IMR-90 (cell line): ENCODE measurements around the gene CD81. TPM values are rescaled to one million over a fixed set of nuclear protein-coding genes. Genes with fewer than 3 reads are reported as not detected.

ENCODE experiments used
- ATAC-seq: fragments of 200-7000 bp; cut with Tn5 transposase; 2 replicates; pipeline ENCODE4 v1.9.1; 2020; ENCODE audit warnings: low read depth, mild to moderate bottlenecking, moderate library complexity
- BruUV-seq: library from RNA; stranded (reverse); fragments of 400-500 nt; replicated peaks from 2 replicates; lab custom pipeline; 2021; lab: Mats Ljungman, UMichigan
- CTCF ChIA-PET: fragments of 300-600 bp; formaldehyde crosslinking; extraction: SDS; loops from one replicate; lab custom pipeline; 2021; ENCODE audit warnings: antibody characterized with exemption; lab: Yijun Ruan, JAX
- POLR2A ChIA-PET: fragments of 300-600 bp; sonication (Branson Sonifier 250); formaldehyde crosslinking; loops from one replicate; lab custom pipeline; 2022; ENCODE audit warnings: antibody characterized with exemption; ENCODE audit not compliant: unreplicated experiment; lab: Charles Lee
- DNase-seq: peaks from one replicate; pipeline ENCODE4 v3.0.0; 2013
- H2AFZ ChIP-seq: replicated peaks from 2 replicates; pipeline ENCODE3; 2013; ENCODE audit warnings: low read length, mild to moderate bottlenecking; ENCODE audit not compliant: poor library complexity
- H2AK5ac ChIP-seq: 2 replicates; pipeline ENCODE4 v1.6.1; 2013; ENCODE audit warnings: low read depth, low read length, inconsistent platforms
- H2AK9ac ChIP-seq: replicated peaks from 2 replicates; pipeline ENCODE3; 2013; ENCODE audit warnings: mild to moderate bottlenecking, low read depth, low read length, moderate library complexity; ENCODE audit not compliant: poor library complexity
- H2BK120ac ChIP-seq: 2 replicates; pipeline ENCODE4 v1.6.1; 2013; ENCODE audit warnings: low read depth, low read length, inconsistent platforms
- H2BK15ac ChIP-seq: 3 replicates; pipeline ENCODE4 v1.6.1; 2013; ENCODE audit warnings: low read depth, low read length, inconsistent platforms
- H2BK20ac ChIP-seq: 2 replicates; pipeline ENCODE4 v1.6.1; 2013; ENCODE audit warnings: low read depth, mild to moderate bottlenecking, inconsistent platforms, low read length, moderate library complexity
- H2BK5ac ChIP-seq: 2 replicates; pipeline ENCODE4 v1.6.1; 2013; ENCODE audit warnings: mild to moderate bottlenecking, low read depth, low read length, inconsistent platforms; ENCODE audit not compliant: poor library complexity, severe bottlenecking
- H3K14ac ChIP-seq: replicated peaks from 2 replicates; pipeline ENCODE4 v1.6.1; 2013; ENCODE audit warnings: low read depth, low read length, inconsistent platforms
- H3K18ac ChIP-seq: 2 replicates; pipeline ENCODE4 v1.6.1; 2013; ENCODE audit warnings: low read depth, low read length, control low read depth
- H3K23ac ChIP-seq: 2 replicates; pipeline ENCODE4 v1.6.1; 2013; ENCODE audit warnings: low read depth, low read length, inconsistent platforms
- H3K27ac ChIP-seq: 2 replicates; pipeline ENCODE4 v1.5.1; 2013; ENCODE audit warnings: mild to moderate bottlenecking, control low read depth, low read length; ENCODE audit not compliant: insufficient read depth
- H3K27me3 ChIP-seq: 2 replicates; pipeline ENCODE4 v1.6.1; 2013; ENCODE audit warnings: low read length; ENCODE audit not compliant: control insufficient read depth, insufficient read depth
- H3K36me3 ChIP-seq: 2 replicates; pipeline ENCODE4 v1.6.1; 2013; ENCODE audit warnings: low read length, mixed read lengths; ENCODE audit not compliant: control insufficient read depth, insufficient read depth
- H3K4ac ChIP-seq: 2 replicates; pipeline ENCODE4 v1.6.1; 2013; ENCODE audit warnings: low read depth, low read length, inconsistent platforms
- H3K4me1 ChIP-seq: 2 replicates; pipeline ENCODE4 v1.6.1; 2013; ENCODE audit warnings: low read length, mixed read lengths; ENCODE audit not compliant: control insufficient read depth, insufficient read depth
- H3K4me2 ChIP-seq: 2 replicates; pipeline ENCODE4 v1.6.1; 2013; ENCODE audit warnings: low read depth, mild to moderate bottlenecking, control low read depth, low read length, moderate library complexity
- H3K4me3 ChIP-seq: 2 replicates; pipeline ENCODE4 v1.5.1; 2013; ENCODE audit warnings: low read depth, mild to moderate bottlenecking, control low read depth, low read length, moderate library complexity; ENCODE audit not compliant: insufficient read depth
- H3K56ac ChIP-seq: 2 replicates; pipeline ENCODE4 v1.6.1; 2013; ENCODE audit warnings: low read length, inconsistent platforms; ENCODE audit not compliant: insufficient read depth; ENCODE audit errors: extremely low read depth
- H3K79me1 ChIP-seq, 2 experiments: 2 replicates each; pipeline ENCODE4 v1.6.1; 2013; ENCODE audit warnings: low read length in 2 of 2, inconsistent platforms in 1 of 2, low read depth in 1 of 2
- H3K9ac ChIP-seq: 2 replicates; pipeline ENCODE4 v1.6.1; 2013; ENCODE audit warnings: low read depth, low read length, control low read depth
- H3K9me1 ChIP-seq: 2 replicates; pipeline ENCODE4 v1.6.1; 2013; ENCODE audit warnings: low read length, inconsistent platforms; ENCODE audit not compliant: insufficient read depth
- H3K9me3 ChIP-seq: 2 replicates; pipeline ENCODE4 v1.6.1; 2013; ENCODE audit warnings: low read length; ENCODE audit not compliant: control insufficient read depth, insufficient read depth
- H4K20me1 ChIP-seq: 2 replicates; pipeline ENCODE4 v1.6.1; 2013; ENCODE audit warnings: low read length, inconsistent platforms; ENCODE audit not compliant: insufficient read depth
- H4K5ac ChIP-seq: 2 replicates; pipeline ENCODE4 v1.6.1; 2013; ENCODE audit warnings: mild to moderate bottlenecking, low read depth, low read length, control low read depth
- H4K8ac ChIP-seq, 2 experiments: 2 replicates each; pipeline ENCODE4 v1.6.1; 2013; ENCODE audit warnings: low read depth in 2 of 2, low read length in 2 of 2, control low read depth in 1 of 2, inconsistent platforms in 1 of 2
- H4K91ac ChIP-seq: 2 replicates; pipeline ENCODE4 v1.6.1; 2013; ENCODE audit warnings: low read depth, low read length, inconsistent platforms; ENCODE audit not compliant: insufficient read depth
- CEBPB ChIP-seq: IDR thresholded peaks from 2 replicates; pipeline ENCODE4 v1.6.1; 2012; ENCODE audit warnings: low read depth, low read length, improper control_type of control experiment
- CHD1 ChIP-seq: IDR thresholded peaks from 2 replicates; pipeline ENCODE4 v1.6.1; 2012; ENCODE audit warnings: low read depth, low read length, improper control_type of control experiment
- ELK1 ChIP-seq: fragments of 150-350 bp; IDR thresholded peaks from 2 replicates; pipeline ENCODE4 v1.6.1; 2016; ENCODE audit warnings: low read depth, mild to moderate bottlenecking, low read length, moderate library complexity, borderline replicate concordance
- FOS ChIP-seq: fragments of 150-350 bp; IDR thresholded peaks from 2 replicates; pipeline ENCODE4 v1.6.1; 2016; ENCODE audit warnings: low read depth, low read length
- MAFK ChIP-seq: IDR thresholded peaks from 2 replicates; pipeline ENCODE4 v1.6.1; 2012; ENCODE audit warnings: low read depth, low read length, improper control_type of control experiment
- MAZ ChIP-seq: IDR thresholded peaks from 2 replicates; pipeline ENCODE4 v1.6.1; 2012; ENCODE audit warnings: low read depth, mild to moderate bottlenecking, low read length, improper control_type of control experiment, moderate library complexity, borderline replicate concordance
- MXI1 ChIP-seq: IDR thresholded peaks from 2 replicates; pipeline ENCODE4 v1.6.1; 2012; ENCODE audit warnings: low read depth, mild to moderate bottlenecking, low read length, moderate library complexity, borderline replicate concordance
- NFE2L2 ChIP-seq: fragments of 150-350 bp; IDR thresholded peaks from 2 replicates; pipeline ENCODE4 v1.6.1; 2016; ENCODE audit warnings: low read depth, mild to moderate bottlenecking, low read length
- RAD21 ChIP-seq: IDR thresholded peaks from 2 replicates; pipeline ENCODE4 v1.6.1; 2012; ENCODE audit warnings: low read length, improper control_type of control experiment
- RCOR1 ChIP-seq: IDR thresholded peaks from 2 replicates; pipeline ENCODE4 v1.6.1; 2012; ENCODE audit warnings: mild to moderate bottlenecking, low read length, improper control_type of control experiment; ENCODE audit not compliant: insufficient replicate concordance
- RFX5 ChIP-seq: IDR thresholded peaks from 2 replicates; pipeline ENCODE4 v1.8.0; 2012; ENCODE audit warnings: low read depth, mild to moderate bottlenecking, low read length, moderate library complexity
- SMC3 ChIP-seq: fragments of 150-350 bp; IDR thresholded peaks from 2 replicates; pipeline ENCODE4 v1.6.1; 2016; ENCODE audit warnings: low read depth, mild to moderate bottlenecking, antibody characterized with exemption, low read length, moderate library complexity
- USF2 ChIP-seq: fragments of 150-350 bp; IDR thresholded peaks from 2 replicates; pipeline ENCODE4 v1.6.1; 2017; ENCODE audit warnings: mild to moderate bottlenecking, antibody characterized with exemption, low read length, low read depth
- WGBS, 2 experiments: methylation state at CpG; one replicate each; pipeline versions ENCODE4 v1.1.5 to v1.1.7; 2013; ENCODE audit warnings: missing lambda C conversion rate in 2 of 2; ENCODE audit not compliant: insufficient read length in 1 of 2; ENCODE audit errors: extremely low coverage in 2 of 2; 5-methylcytosine and 5-hydroxymethylcytosine counted together
- dilution Hi-C: fragments of 300-500 bp; cut with HindIII; formaldehyde crosslinking; loops from one replicate; pipeline ENCODE4 v1.14.3; 2018; ENCODE audit warnings: low sequenced_read_pairs; ENCODE audit not compliant: unreplicated experiment
- in situ Hi-C: fragments of 300-500 bp; cut with MboI; formaldehyde crosslinking; loops from 3 replicates; pipeline ENCODE4 v1.14.3; 2019; ENCODE audit warnings: low sequenced_read_pairs, inconsistent platforms, mixed read lengths
- intact Hi-C: fragments of 100-400 bp; cut with micrococcal nuclease; formaldehyde crosslinking; loops from 2 replicates; pipeline ENCODE4 v1.10.0; 2022
- polyA plus RNA-seq, 3 experiments: library from polyadenylated mRNA; depleted of rRNA; stranded (reverse); fragments of >200 nt; gene quantifications; 2 replicates each; pipeline ENCODE4 v1.2.3, GENCODE V29; 2012; ENCODE audit warnings: low replicate concordance in 1 of 3
- total RNA-seq: library from RNA; depleted of rRNA; stranded (reverse); fragments of >200 nt; gene quantifications from 2 replicates; pipeline ENCODE4 v1.2.3, GENCODE V29; 2012

CD81 gene
- total and polyA plus RNA-seq, 2 of the 4 experiments (the other 2 are of a cell fraction): 159 to 689 TPM

GRCh38 chr11:2426826-2427521 lies 49.9 kb downstream of the CD81 start:
- Histone ChIP-seq H3K27ac (no peak overlapping the region), H3K9ac (no peak overlapping the region), H4K5ac (no peak overlapping the region), H2BK120ac (no peak overlapping the region), H2BK5ac (no peak overlapping the region), H3K14ac (no peak overlapping the region), H3K4me3 (no peak overlapping the region), H3K36me3 (no peaks in the 10 kb centered on the region), H3K4ac (no peak overlapping the region), H3K9me3 (no peaks in the 10 kb centered on the region), H3K9me1 (no peaks in the 10 kb centered on the region), H3K4me1 (no peaks in the 10 kb centered on the region), H4K8ac (no peak overlapping the region), H3K27me3 (peaks cover 11% of the 10 kb centered on the region; the same call in 1 of the 2 replicates), H3K4me2 (no peak overlapping the region), H4K20me1 (no peaks in the 10 kb centered on the region), H3K18ac (no peak overlapping the region), H2AFZ (no peak overlapping the region), H2AK5ac (no peak overlapping the region), H3K23ac (no peak overlapping the region), H3K79me1 (no peaks in the 10 kb centered on the region), H4K91ac (no peak overlapping the region), H2AK9ac (no peak overlapping the region), H2BK20ac (no peak overlapping the region), H2BK15ac (no peak overlapping the region), H3K56ac (no peak overlapping the region)
- DNase-seq (no peak), ATAC-seq (no peak)
- in situ Hi-C loops: loop anchor here (5.0 to 10.0 kb wide), 2 partner anchors 105 to 468 kb away; no protein-coding TSS in a partner anchor
- BruUV-seq: no TSS peak
- dilution Hi-C loops: no loop called here
- TF ChIP-seq MAFK (no peak), ELK1 (no peak), NFE2L2 (no peak), FOS (no peak), RCOR1 (no peak), MAZ (no peak), SMC3 (no peak), RAD21 (no peak), CEBPB (no peak), USF2 (no peak), RFX5 (no peak), MXI1 (no peak), CHD1 (no peak)
- intact Hi-C loops: no loop called here
- ChIA-PET CTCF (interaction anchor here (0.8 to 1.3 kb wide), 3 partner anchors 104 to 465 kb away, joined by 3 to 4 read pairs (median 4); no protein-coding TSS in a partner anchor), POLR2A (no interaction called here)
- 40% methylated on average over 1 of the region's 14 CpGs; no CpG with 5 or more reads in 1 of the 2 experiments for WGBS, 2 experiments
